Ecto neural progenitor cell (in vitro differentiated cells): ENCODE measurements around the gene AKAP8L.
"Not testable (repeated sequence)": the region's sequence is repeated elsewhere in the genome, so short reads cannot be mapped to it uniquely, and the experiment has no call there.

ENCODE experiments used
- DNase-seq: peaks from one replicate; pipeline ENCODE4 v3.0.0-alpha.2; 2018; ENCODE audit warnings: low spot score

The AKAP8L gene

GRCh38 chr19:15379083-15379998, 39.4 kb downstream of the AKAP8L start, which contains the start of gene AKAP8:
TSS of gene AKAP8 (minus strand) at chr19:15379787. CDS start at chr19:15379731, 56 bp downstream.
- peak; percentile 99 for DNase-seq

GRCh38 chr19:15378534-15379082, 40.2 kb downstream of the AKAP8L start:
- peak; percentile 58 for DNase-seq

- no peak for DNase-seq
Observed at GRCh38 chr19:15374796-15375440, 43.9 kb downstream of the AKAP8L start.

GRCh38 chr19:15374105-15374651, 44.6 kb downstream of the AKAP8L start:
- no peak for DNase-seq

GRCh38 chr19:15373644-15374043, 45.1 kb downstream of the AKAP8L start:
- no peak for DNase-seq

GRCh38 chr19:15372891-15373301, 45.9 kb downstream of the AKAP8L start:
- DNase-seq, result no peak

- no peak for DNase-seq
Observed at GRCh38 chr19:15372470-15372869, 46.3 kb downstream of the AKAP8L start.

- no peak for DNase-seq
Observed at GRCh38 chr19:15371786-15372380, 46.9 kb downstream of the AKAP8L start.

GRCh38 chr19:15371119-15371518, 47.7 kb downstream of the AKAP8L start:
- no peak for DNase-seq

GRCh38 chr19:15369594-15369891, 49.2 kb downstream of the AKAP8L start:
- no peak for DNase-seq

GRCh38 chr19:15368798-15369593, 49.8 kb downstream of the AKAP8L start:
- DNase-seq, result no peak

GRCh38 chr19:15368051-15368632, 50.6 kb downstream of the AKAP8L start:
- no peak for DNase-seq

- no peak for DNase-seq
Observed at GRCh38 chr19:15367439-15367838, 51.3 kb downstream of the AKAP8L start.

GRCh38 chr19:15365264-15365663, 53.5 kb downstream of the AKAP8L start:
- DNase-seq, result no peak

GRCh38 chr19:15363791-15364190, 55.0 kb downstream of the AKAP8L start:
- DNase-seq, result not testable (repeated sequence)

- DNase-seq, result not testable (repeated sequence)
Observed at GRCh38 chr19:15363048-15363447, 55.7 kb downstream of the AKAP8L start.

GRCh38 chr19:15360015-15360414, 58.8 kb downstream of the AKAP8L start:
- not testable (repeated sequence) for DNase-seq

- DNase-seq, result no peak
Observed at GRCh38 chr19:15358918-15359317, 59.9 kb downstream of the AKAP8L start.

- DNase-seq, result no peak
Observed at GRCh38 chr19:15357906-15358305, 60.9 kb downstream of the AKAP8L start.

GRCh38 chr19:15354566-15355296, 64.1 kb downstream of the AKAP8L start:
- no peak for DNase-seq
